Measurements from ENCODE around the gene STXBP6.

- TF ChIP-seq ZNF76 (tag by site-specific recombination; IDR thresholded peaks at IDR 0.05; ENCODE audit: borderline replicate concordance, low read depth): no peak
- no peak for TF ChIP-seq ZNF274 (IDR thresholded peaks at IDR 0.05; ENCODE audit: low read length)
- no peak for TF ChIP-seq ZNF274 (tag by site-specific recombination; IDR thresholded peaks at IDR 0.05; ENCODE audit: borderline replicate concordance)
- TF ChIP-seq MZF1 (tag by site-specific recombination; IDR thresholded peaks at IDR 0.05; ENCODE audit: borderline replicate concordance): no peak
- TF ChIP-seq ZNF670 (tag by site-specific recombination; IDR thresholded peaks at IDR 0.05; ENCODE audit: low read depth): no peak
- TF ChIP-seq ZNF133 (tag by site-specific recombination; IDR thresholded peaks at IDR 0.05): no peak
- no peak for TF ChIP-seq CTCF (tag by site-specific recombination; IDR thresholded peaks at IDR 0.05)
- TF ChIP-seq REST (tag by site-specific recombination; IDR thresholded peaks at IDR 0.05): no peak
- no peak for TF ChIP-seq TCF7L2 (IDR thresholded peaks at IDR 0.05; ENCODE audit: borderline replicate concordance, low read depth, low read length)
- no peak for TF ChIP-seq KLF1 (tag by site-specific recombination; IDR thresholded peaks at IDR 0.05)
- no peak for TF ChIP-seq KLF16 (tag by site-specific recombination; IDR thresholded peaks at IDR 0.05)
- TF ChIP-seq ZNF548 (tag by site-specific recombination; IDR thresholded peaks at IDR 0.05): no peak
Observed at GRCh38 chr14:24920265-24921075, 129.5 kb downstream of the STXBP6 start.

Measured in HEK293 (cell line).